AG09309 (cell line): ENCODE results near the gene GARNL3.

ENCODE experiments used
- DNase-seq: peaks from one replicate; pipeline ENCODE4 v3.0.0-alpha.2; 2010; ENCODE audit warnings: low read depth
- H3K4me3 ChIP-seq: 2 replicates; pipeline ENCODE4 v1.5.1; 2011; ENCODE audit warnings: mild to moderate bottlenecking, low read depth, low read length, moderate library complexity; ENCODE audit not compliant: control insufficient read depth
- CTCF ChIP-seq: IDR thresholded peaks from 2 replicates; pipeline ENCODE4 v1.5.1; 2011; ENCODE audit warnings: mild to moderate bottlenecking, low read depth, low read length, inconsistent platforms; ENCODE audit not compliant: insufficient read depth, control insufficient read depth; ENCODE audit errors: missing control alignments

GARNL3 gene

GRCh38 chr9:127419348-127419747, 154.8 kb downstream of the GARNL3 start:
- no peak overlapping the region for H3K4me3 ChIP-seq
- no peak for TF ChIP-seq CTCF
- DNase-seq = no peak

GRCh38 chr9:127421057-127421456, 156.5 kb downstream of the GARNL3 start:
- no peak for DNase-seq
- no peak overlapping the region for H3K4me3 ChIP-seq
- no peak for TF ChIP-seq CTCF

GRCh38 chr9:127422133-127422782, 157.7 kb downstream of the GARNL3 start:
- TF ChIP-seq CTCF = no peak
- DNase-seq = no peak
- H3K4me3 ChIP-seq = no peak overlapping the region

GRCh38 chr9:127422787-127423186, 158.2 kb downstream of the GARNL3 start:
- peak overlapping the region; percentile 96 for H3K4me3 ChIP-seq
- no peak for DNase-seq
- TF ChIP-seq CTCF = no peak

- peak; percentile 4 for TF ChIP-seq CTCF
- no peak for DNase-seq
- peak overlapping the region; percentile 96 for H3K4me3 ChIP-seq
Measured at GRCh38 chr9:127423476-127423933, 158.9 kb downstream of the GARNL3 start.

- peak within 1 kb of the TSS; percentile 96 for H3K4me3 ChIP-seq
- peak; percentile 57 for DNase-seq
- no peak for TF ChIP-seq CTCF
Measured at GRCh38 chr9:127423934-127424675, 159.5 kb downstream of the GARNL3 start, which contains the start of gene ZNF79. Gene ZNF79 (plus strand): TSS chr9:127424382. CDS start chr9:127424788, 406 bp downstream.
